Measurements from ENCODE around the gene OBSL1.

Gene OBSL1

GRCh38 chr2:219539926-219540678 is 31.2 kb downstream of the OBSL1 start:
- Histone ChIP-seq H3K27ac (ENCODE audit: low read depth, low read length) (no peak overlapping the region), H3K79me2 (ENCODE audit: control insufficient read depth, low read length) (peaks cover 8% of the 10 kb centered on the region), H3K9me2 (replicated peaks; ENCODE audit: control insufficient read depth, low read length) (no peaks in the 10 kb centered on the region), H3K4me1 (ENCODE audit: control insufficient read depth, low read length) (peaks cover 22% of the 10 kb centered on the region), H3F3A (ENCODE audit: control insufficient read depth, insufficient read depth) (no peaks in the 10 kb centered on the region), H3K9me3 (ENCODE audit: control insufficient read depth, insufficient read depth, low read length) (no peaks in the 10 kb centered on the region), H3K4me3 (ENCODE audit: low read length) (no peak overlapping the region), H3K27me3 (ENCODE audit: control insufficient read depth, low read length) (peaks cover 8% of the 10 kb centered on the region; the same call in 1 of the 2 replicates), H3K4me2 (ENCODE audit: low read length) (no peak overlapping the region), H3K36me3 (ENCODE audit: control insufficient read depth, low read length) (peaks cover 25% of the 10 kb centered on the region), H4K20me1 (ENCODE audit: control insufficient read depth, insufficient read depth, low read depth, low read length) (peaks cover 6% of the 10 kb centered on the region)
- TF ChIP-seq EZH2phosphoT487 (IDR thresholded peaks at IDR 0.05; ENCODE audit: borderline replicate concordance, low read length) = no peak

GRCh38 chr2:219538956-219539788 is 32.2 kb downstream of the OBSL1 start:
- Histone ChIP-seq H3K79me2 (ENCODE audit: control insufficient read depth, low read length) (peaks cover 8% of the 10 kb centered on the region), H3K9me3 (ENCODE audit: control insufficient read depth, insufficient read depth, low read length) (no peaks in the 10 kb centered on the region), H3K4me2 (ENCODE audit: low read length) (no peak overlapping the region), H3K36me3 (ENCODE audit: control insufficient read depth, low read length) (peaks cover 25% of the 10 kb centered on the region), H3K4me1 (ENCODE audit: control insufficient read depth, low read length) (peaks cover 16% of the 10 kb centered on the region), H4K20me1 (ENCODE audit: control insufficient read depth, insufficient read depth, low read depth, low read length) (peaks cover 6% of the 10 kb centered on the region), H3F3A (ENCODE audit: control insufficient read depth, insufficient read depth) (no peaks in the 10 kb centered on the region), H3K27ac (ENCODE audit: low read depth, low read length) (no peak overlapping the region), H3K27me3 (ENCODE audit: control insufficient read depth, low read length) (peaks cover under 1% of the 10 kb centered on the region; the same call in 1 of the 2 replicates), H3K4me3 (ENCODE audit: low read length) (no peak overlapping the region), H3K9me2 (replicated peaks; ENCODE audit: control insufficient read depth, low read length) (no peaks in the 10 kb centered on the region)
- TF ChIP-seq EZH2phosphoT487 (IDR thresholded peaks at IDR 0.05; ENCODE audit: borderline replicate concordance, low read length) = no peak
- no peak for TF ChIP-seq CTCF (IDR thresholded peaks at IDR 0.05; ENCODE audit: low read depth, low read length, poor library complexity, severe bottlenecking)

GRCh38 chr2:219538504-219538951 is 32.8 kb downstream of the OBSL1 start:
- Histone ChIP-seq H3K27ac (ENCODE audit: low read depth, low read length) (no peak overlapping the region), H3K9me3 (ENCODE audit: control insufficient read depth, insufficient read depth, low read length) (no peaks in the 10 kb centered on the region)

More at GRCh38 chr2:219538504-219538951, 32.8 kb downstream of the OBSL1 start:
- no peak overlapping the region for H3K4me2 ChIP-seq (ENCODE audit: low read length)
- TF ChIP-seq EZH2phosphoT487 (IDR thresholded peaks at IDR 0.05; ENCODE audit: borderline replicate concordance, low read length) = no peak
- no peak for TF ChIP-seq CTCF (IDR thresholded peaks at IDR 0.05; ENCODE audit: low read depth, low read length, poor library complexity, severe bottlenecking)
- H3K9me2 ChIP-seq (replicated peaks; ENCODE audit: control insufficient read depth, low read length) = no peaks in the 10 kb centered on the region
- H3K4me1 ChIP-seq (ENCODE audit: control insufficient read depth, low read length) = peaks cover 14% of the 10 kb centered on the region
- peaks cover 8% of the 10 kb centered on the region for H3K79me2 ChIP-seq (ENCODE audit: control insufficient read depth, low read length)
- no peak overlapping the region for H3K4me3 ChIP-seq (ENCODE audit: low read length)
- H3K27me3 ChIP-seq (ENCODE audit: control insufficient read depth, low read length) = no peaks in the 10 kb centered on the region
- H3F3A ChIP-seq (ENCODE audit: control insufficient read depth, insufficient read depth) = no peaks in the 10 kb centered on the region
- H4K20me1 ChIP-seq (ENCODE audit: control insufficient read depth, insufficient read depth, low read depth, low read length) = peaks cover 6% of the 10 kb centered on the region
- peaks cover 25% of the 10 kb centered on the region for H3K36me3 ChIP-seq (ENCODE audit: control insufficient read depth, low read length)
